Muscle of leg (tissue), 16 donors: ENCODE data around the gene URB2. TPM values are rescaled to one million over a fixed set of nuclear protein-coding genes. Genes with fewer than 3 reads are reported as not detected.

ENCODE experiments used
- DNase-seq: peaks from one replicate; pipeline ENCODE4 v3.0.0; 2013
- H3K27ac ChIP-seq: one replicate; pipeline ENCODE4 v1.5.1; 2013; ENCODE audit warnings: mild to moderate bottlenecking, low read length, control low read depth
- H3K27me3 ChIP-seq: one replicate; pipeline ENCODE4 v1.6.1; 2013; ENCODE audit warnings: low read length; ENCODE audit not compliant: control insufficient read depth, insufficient read depth
- H3K36me3 ChIP-seq: one replicate; pipeline ENCODE4 v1.6.1; 2013; ENCODE audit warnings: low read length; ENCODE audit not compliant: control insufficient read depth, insufficient read depth
- H3K4me1 ChIP-seq: one replicate; pipeline ENCODE4 v1.6.1; 2013; ENCODE audit warnings: low read length; ENCODE audit not compliant: control insufficient read depth, insufficient read depth
- H3K4me3 ChIP-seq: one replicate; pipeline ENCODE4 v1.5.1; 2013; ENCODE audit warnings: low read length, control low read depth
- H3K9me3 ChIP-seq: replicated peaks from 2 replicates; pipeline ENCODE4 v1.6.1; 2013; ENCODE audit warnings: low read depth, low read length; ENCODE audit not compliant: control insufficient read depth
- WGBS: methylation state at CpG from one replicate; pipeline ENCODE4 v1.1.5; 2013; ENCODE audit warnings: missing lambda C conversion rate; ENCODE audit not compliant: insufficient coverage; 5-methylcytosine and 5-hydroxymethylcytosine counted together
- long read RNA-seq, 11 donors: transcript quantifications; one replicate each; lab custom pipeline, GENCODE V29; 2026
- polyA plus RNA-seq, 8 donors: library from polyadenylated mRNA; unstranded; fragments of 120-200 nt; gene quantifications; one replicate each; pipeline versions ENCODE4 v1.2.1 to v1.2.3, GENCODE V29; 2013; ENCODE audit warnings: inconsistent platforms in 1 of 8, low replicate concordance in 1 of 8; ENCODE audit not compliant: insufficient read length in 8 of 8, insufficient read depth in 1 of 8
- total RNA-seq: library from RNA; stranded (reverse); fragments of 120-200 nt; gene quantifications from one replicate; pipeline ENCODE4 v1.2.4, GENCODE V29; 2013

URB2 gene
- 6.0 TPM for total RNA-seq
- 1 to 10 TPM; 5.1 to 8.0 (median 5.7) TPM for polyA plus RNA-seq
- long read RNA-seq, donor 1, full-length matches to known transcripts: 2 of 2 reads
- long read RNA-seq, donor 1, partial matches to known transcripts: 0 of 2 reads
- long read RNA-seq, donor 1, other reads (novel, unspliced or antisense): 0 of 2 reads
- long read RNA-seq, donor 2: 0 reads
- long read RNA-seq, donor 3, full-length matches to known transcripts: 3 of 3 reads
- long read RNA-seq, donor 3, partial matches to known transcripts: 0 of 3 reads
- long read RNA-seq, donor 3, other reads (novel, unspliced or antisense): 0 of 3 reads
- long read RNA-seq, donor 4: 0 reads
- long read RNA-seq, donor 5, full-length matches to known transcripts: 1 of 1 reads
- long read RNA-seq, donor 5, partial matches to known transcripts: 0 of 1 reads
- long read RNA-seq, donor 5, other reads (novel, unspliced or antisense): 0 of 1 reads
- long read RNA-seq, donor 6, full-length matches to known transcripts: 2 of 2 reads
- long read RNA-seq, donor 6, partial matches to known transcripts: 0 of 2 reads
- long read RNA-seq, donor 6, other reads (novel, unspliced or antisense): 0 of 2 reads
- long read RNA-seq, donor 7, full-length matches to known transcripts: 1 of 1 reads
- long read RNA-seq, donor 7, partial matches to known transcripts: 0 of 1 reads
- long read RNA-seq, donor 7, other reads (novel, unspliced or antisense): 0 of 1 reads
- long read RNA-seq, donor 8: 0 reads
- long read RNA-seq, donor 9: 0 reads
- long read RNA-seq, donor 10: 0 reads
- long read RNA-seq, donor 11: 0 reads

- WGBS: under 1% methylated on average over 89 of the region's 97 CpGs
- no peaks in the 10 kb centered on the region for H3K27me3 ChIP-seq
- DNase-seq: peak; percentile 96
Observed at GRCh38 chr1:229625915-229626831, at the start of gene URB2, which contains the start of gene TAF5L. URB2 (plus strand) TSS chr1:229626247; CDS start chr1:229627634, 1,387 bp downstream. TAF5L (minus strand) TSS chr1:229626122; CDS start chr1:229614482, 11,640 bp downstream.

GRCh38 chr1:229578168-229579058, 47.6 kb upstream of the URB2 start:
- H3K4me3 ChIP-seq: no peak overlapping the region
- H3K27ac ChIP-seq: peak overlapping the region; percentile 52
- WGBS: 75% methylated on average over 10 of the region's 14 CpGs

More at GRCh38 chr1:229625915-229626831, at the start of gene URB2, which contains the start of gene TAF5L:
- Histone ChIP-seq H3K4me3 (peak within 1 kb of the TSS; percentile 74), H3K4me1 (peaks cover 5% of the 10 kb centered on the region), H3K9me3 (no peaks in the 10 kb centered on the region), H3K36me3 (no peaks in the 10 kb centered on the region), H3K27ac (peak within 1 kb of the TSS; percentile 60)

GRCh38 chr1:229579059-229579673, 46.9 kb upstream of the URB2 start:
- Histone ChIP-seq H3K9me3 (no peaks in the 10 kb centered on the region), H3K36me3 (no peaks in the 10 kb centered on the region), H3K4me1 (peaks cover 17% of the 10 kb centered on the region), H3K4me3 (no peak overlapping the region), H3K27me3 (no peaks in the 10 kb centered on the region), H3K27ac (peak overlapping the region; percentile 52)
- WGBS: 8% methylated on average over 3 of the region's 9 CpGs
- peak; percentile 93 for DNase-seq

More at GRCh38 chr1:229578168-229579058, 47.6 kb upstream of the URB2 start:
- H3K4me1 ChIP-seq: peaks cover 17% of the 10 kb centered on the region
- H3K36me3 ChIP-seq: no peaks in the 10 kb centered on the region
- DNase-seq: no peak
- no peaks in the 10 kb centered on the region for H3K9me3 ChIP-seq
- H3K27me3 ChIP-seq: no peaks in the 10 kb centered on the region

- Histone ChIP-seq H3K27ac (no peak overlapping the region), H3K27me3 (no peaks in the 10 kb centered on the region), H3K9me3 (no peaks in the 10 kb centered on the region), H3K36me3 (no peaks in the 10 kb centered on the region), H3K4me1 (peaks cover 17% of the 10 kb centered on the region), H3K4me3 (no peak overlapping the region)
- no peak for DNase-seq
- 100% methylated on average over 1 of the region's 3 CpGs for WGBS
Observed at GRCh38 chr1:229581485-229581884, 44.6 kb upstream of the URB2 start.

- peak overlapping the region; percentile 42 for H3K27ac ChIP-seq
- 18% methylated on average over 7 of the region's 11 CpGs for WGBS
- H3K36me3 ChIP-seq: no peaks in the 10 kb centered on the region
- no peak overlapping the region for H3K4me3 ChIP-seq
- H3K9me3 ChIP-seq: no peaks in the 10 kb centered on the region
- peaks cover 17% of the 10 kb centered on the region for H3K4me1 ChIP-seq
- no peaks in the 10 kb centered on the region for H3K27me3 ChIP-seq
- DNase-seq: peak; percentile 82
Observed at GRCh38 chr1:229582011-229582694, 43.9 kb upstream of the URB2 start.

GRCh38 chr1:229582715-229583114, 43.3 kb upstream of the URB2 start:
- Histone ChIP-seq H3K36me3 (no peaks in the 10 kb centered on the region), H3K4me3 (no peak overlapping the region), H3K27ac (no peak overlapping the region), H3K9me3 (no peaks in the 10 kb centered on the region), H3K4me1 (peaks cover 17% of the 10 kb centered on the region), H3K27me3 (no peaks in the 10 kb centered on the region)
- peak; percentile 24 for DNase-seq
- 83% methylated on average over 4 of the region's 4 CpGs for WGBS

- WGBS: no CpG with 5 or more reads among the region's 2 CpGs
- H3K36me3 ChIP-seq: no peaks in the 10 kb centered on the region
- no peak for DNase-seq
- H3K27me3 ChIP-seq: no peaks in the 10 kb centered on the region
- H3K4me3 ChIP-seq: no peak overlapping the region
- H3K9me3 ChIP-seq: no peaks in the 10 kb centered on the region
- peaks cover 8% of the 10 kb centered on the region for H3K4me1 ChIP-seq
- H3K27ac ChIP-seq: no peak overlapping the region
Observed at GRCh38 chr1:229585338-229585737, 40.7 kb upstream of the URB2 start.

- Histone ChIP-seq H3K9me3 (no peaks in the 10 kb centered on the region), H3K4me3 (no peak overlapping the region), H3K4me1 (no peaks in the 10 kb centered on the region), H3K27ac (no peak overlapping the region), H3K36me3 (peaks cover 17% of the 10 kb centered on the region), H3K27me3 (no peaks in the 10 kb centered on the region)
- DNase-seq: no peak
- no CpG with 5 or more reads among the region's 5 CpGs for WGBS
Observed at GRCh38 chr1:229590119-229590518, 35.9 kb upstream of the URB2 start.
